HEK293 (cell line): Measurements from ENCODE around the gene PLPPR1.

ENCODE experiments used
- CTCF ChIA-PET: fragments of 350-600 bp; formaldehyde crosslinking; extraction: SDS; loops from one replicate; lab custom pipeline; 2021; ENCODE audit warnings: antibody characterized with exemption; lab: Yijun Ruan, JAX
- POLR2A ChIA-PET: fragments of 300-600 bp; formaldehyde crosslinking; extraction: SDS; loops from one replicate; lab custom pipeline; 2020; ENCODE audit warnings: antibody characterized with exemption, inconsistent platforms; lab: Yijun Ruan, JAX
- H3K27ac ChIP-seq: fragments of 200-500 bp; sonication (Bioruptor generic); 2 replicates; pipeline ENCODE4 v1.5.1; 2014; ENCODE audit warnings: low read depth, low read length, control low read depth, inconsistent platforms; ENCODE audit errors: extremely low read depth
- H3K36me3 ChIP-seq, 2 experiments: fragments of 200-500 bp in 1 of 2; sonication (Bioruptor generic) in 1 of 2; 1 replicate in 1 of 2; 2 replicates in 1 of 2; pipeline ENCODE4 v1.5.1; 2014 to 2017; ENCODE audit warnings: inconsistent platforms in 2 of 2, low read length in 2 of 2; ENCODE audit not compliant: control insufficient read depth in 2 of 2, insufficient read depth in 1 of 2
- H3K4me1 ChIP-seq: fragments of 200-500 bp; sonication (Bioruptor generic); 2 replicates; pipeline ENCODE4 v1.5.1; 2014; ENCODE audit warnings: mild to moderate bottlenecking, low read length, inconsistent platforms; ENCODE audit not compliant: control insufficient read depth, insufficient read depth
- H3K4me3 ChIP-seq: 2 replicates; pipeline ENCODE4 v1.5.1; 2011; ENCODE audit warnings: low read depth, mild to moderate bottlenecking, control low read depth, low read length, moderate library complexity
- H3K9me3 ChIP-seq: fragments of 200-500 bp; sonication (Bioruptor generic); 2 replicates; pipeline ENCODE4 v1.5.1; 2014; ENCODE audit warnings: low read depth, low read length, inconsistent platforms; ENCODE audit not compliant: control insufficient read depth, insufficient read depth
- ELK4 ChIP-seq: IDR thresholded peaks from 2 replicates; pipeline ENCODE4 v1.6.1; 2011; ENCODE audit warnings: mild to moderate bottlenecking, low read depth, low read length, borderline replicate concordance
- MEIS1 ChIP-seq: sonication (generic); formaldehyde crosslinking; IDR thresholded peaks from 2 replicates; pipeline ENCODE4 v1.8.1; 2022; ENCODE audit warnings: missing genetic modification reagents, mild to moderate bottlenecking, borderline replicate concordance
- REST ChIP-seq: fragments of 450-650 bp; formaldehyde crosslinking; IDR thresholded peaks from 2 replicates; pipeline ENCODE4 v1.5.1; 2016; ENCODE audit warnings: missing biosample characterization, missing genetic modification characterization
- SP7 ChIP-seq: fragments of 450-650 bp; formaldehyde crosslinking; IDR thresholded peaks from 2 replicates; pipeline ENCODE4 v1.5.1; 2016; ENCODE audit warnings: missing biosample characterization, missing genetic modification characterization
- TCF7L2 ChIP-seq: IDR thresholded peaks from 2 replicates; pipeline ENCODE4 v1.6.1; 2011; ENCODE audit warnings: low read depth, mild to moderate bottlenecking, inconsistent platforms, low read length, moderate library complexity, borderline replicate concordance
- TSHZ1 ChIP-seq: fragments of 450-650 bp; formaldehyde crosslinking; IDR thresholded peaks from 2 replicates; pipeline ENCODE4 v1.5.1; 2016; ENCODE audit warnings: missing biosample characterization, missing genetic modification characterization, borderline replicate concordance
- ZBTB21 ChIP-seq: fragments of 450-650 bp; formaldehyde crosslinking; IDR thresholded peaks from 2 replicates; pipeline ENCODE4 v1.5.1; 2017; ENCODE audit warnings: missing biosample characterization, missing genetic modification characterization
- ZFP69B ChIP-seq: fragments of 450-650 bp; formaldehyde crosslinking; IDR thresholded peaks from 2 replicates; pipeline ENCODE4 v1.5.1; 2016; ENCODE audit warnings: missing biosample characterization, missing genetic modification characterization
- ZNF121 ChIP-seq: fragments of 450-650 bp; formaldehyde crosslinking; IDR thresholded peaks from 2 replicates; pipeline ENCODE4 v1.5.1; 2016; ENCODE audit warnings: missing biosample characterization, missing genetic modification characterization
- ZNF175 ChIP-seq: fragments of 450-650 bp; formaldehyde crosslinking; IDR thresholded peaks from 2 replicates; pipeline ENCODE4 v1.5.1; 2016; ENCODE audit warnings: missing biosample characterization, missing genetic modification characterization
- ZNF184 ChIP-seq: fragments of 450-650 bp; IDR thresholded peaks from 2 replicates; pipeline ENCODE4 v1.5.1; 2018; ENCODE audit warnings: missing biosample characterization, mild to moderate bottlenecking, missing genetic modification characterization
- ZNF221 ChIP-seq: fragments of 450-650 bp; formaldehyde crosslinking; IDR thresholded peaks from 2 replicates; pipeline ENCODE4 v1.5.1; 2017; ENCODE audit warnings: missing biosample characterization, missing genetic modification characterization, borderline replicate concordance
- ZNF223 ChIP-seq: fragments of 450-650 bp; formaldehyde crosslinking; IDR thresholded peaks from 2 replicates; pipeline ENCODE4 v1.5.1; 2016; ENCODE audit warnings: missing biosample characterization, missing genetic modification characterization
- ZNF23 ChIP-seq: fragments of 450-650 bp; formaldehyde crosslinking; IDR thresholded peaks from 2 replicates; pipeline ENCODE4 v1.5.1; 2016; ENCODE audit warnings: missing biosample characterization, missing genetic modification characterization, borderline replicate concordance
- ZNF274 ChIP-seq, 2 experiments: fragments of 200-500 bp in 1 of 2; fragments of 450-650 bp in 1 of 2; sonication (Bioruptor generic) in 1 of 2; formaldehyde crosslinking in 1 of 2; IDR thresholded peaks; 2 replicates each; pipeline versions ENCODE4 v1.5.1 to v1.6.1; 2014 to 2016; ENCODE audit warnings: borderline replicate concordance in 1 of 2, inconsistent platforms in 1 of 2, low read length in 1 of 2, missing biosample characterization in 1 of 2, missing genetic modification characterization in 1 of 2
- ZNF366 ChIP-seq: fragments of 450-650 bp; formaldehyde crosslinking; conservative IDR thresholded peaks from 2 replicates; pipeline ENCODE4 v1.5.1; 2016; ENCODE audit warnings: missing biosample characterization, missing genetic modification characterization
- ZNF544 ChIP-seq: fragments of 450-650 bp; formaldehyde crosslinking; IDR thresholded peaks from 2 replicates; pipeline ENCODE4 v1.5.0; 2017; ENCODE audit warnings: missing biosample characterization, missing genetic modification characterization
- ZNF645 ChIP-seq: fragments of 450-650 bp; formaldehyde crosslinking; IDR thresholded peaks from 2 replicates; pipeline ENCODE4; 2016; ENCODE audit warnings: missing biosample characterization, missing genetic modification characterization
- ZNF654 ChIP-seq: fragments of 450-650 bp; formaldehyde crosslinking; IDR thresholded peaks from 2 replicates; pipeline ENCODE4 v1.5.1; 2016; ENCODE audit warnings: low read depth, missing biosample characterization, missing genetic modification characterization
- ZNF660 ChIP-seq: fragments of 450-650 bp; IDR thresholded peaks from 2 replicates; pipeline ENCODE4 v1.5.1; 2018; ENCODE audit warnings: missing biosample characterization, mild to moderate bottlenecking, missing genetic modification characterization
- ZSCAN18 ChIP-seq: fragments of 450-650 bp; formaldehyde crosslinking; IDR thresholded peaks from 2 replicates; pipeline ENCODE4 v1.5.1; 2016; ENCODE audit warnings: missing biosample characterization, missing genetic modification characterization

The PLPPR1 gene

GRCh38 chr9:101209670-101210069, 181.1 kb downstream of the PLPPR1 start:
- H3K27ac ChIP-seq: no peak overlapping the region
- CTCF ChIA-PET: no interaction called here
- H3K36me3 ChIP-seq: no peaks in the 10 kb centered on the region
- H3K9me3 ChIP-seq: no peaks in the 10 kb centered on the region
- POLR2A ChIA-PET: no interaction called here
- TF ChIP-seq ZFP69B (tag by site-specific recombination): no peak
- no peak for TF ChIP-seq ZNF121 (tag by site-specific recombination)
- TF ChIP-seq ZNF221 (tag by site-specific recombination): no peak
- TF ChIP-seq ZNF184: no peak
- TF ChIP-seq ZNF175 (tag by site-specific recombination): no peak
- no peak for TF ChIP-seq ZNF23 (tag by site-specific recombination)
- no peak for TF ChIP-seq MEIS1 (CRISPR knock-in tag)
- no peak for TF ChIP-seq ZNF660 (tag by site-specific recombination)
- TF ChIP-seq ZNF274 (IDR thresholded peaks at IDR 0.05; ENCODE audit: low read length): no peak
- TF ChIP-seq ZNF274 (tag by site-specific recombination; IDR thresholded peaks at IDR 0.05; ENCODE audit: borderline replicate concordance): no peak
- TF ChIP-seq, all 188 proteins: peak for 0
- no peak overlapping the region for H3K4me3 ChIP-seq
- no peaks in the 10 kb centered on the region for H3K4me1 ChIP-seq

- POLR2A ChIA-PET: no interaction called here
- TF ChIP-seq ZNF121 (tag by site-specific recombination): no peak
- no peak for TF ChIP-seq ELK4
- no peak for TF ChIP-seq SP7 (tag by site-specific recombination)
- TF ChIP-seq ZNF223 (tag by site-specific recombination): no peak
- no peak for TF ChIP-seq ZBTB21 (tag by site-specific recombination)
- no peak for TF ChIP-seq ZSCAN18 (tag by site-specific recombination)
- no peak for TF ChIP-seq REST
- TF ChIP-seq ZNF366 (tag by site-specific recombination): no peak
- no peak for TF ChIP-seq ZNF654 (tag by site-specific recombination)
- no peak for TF ChIP-seq ZNF544
- TF ChIP-seq ZNF645 (tag by site-specific recombination): no peak
- no peak for TF ChIP-seq TSHZ1 (tag by site-specific recombination)
- TF ChIP-seq TCF7L2: no peak
- TF ChIP-seq ZNF660 (tag by site-specific recombination): no peak
- CTCF ChIA-PET: no interaction called here
- H3K4me3 ChIP-seq: no peak overlapping the region
- H3K27ac ChIP-seq: no peak overlapping the region
- no peaks in the 10 kb centered on the region for H3K9me3 ChIP-seq
- H3K36me3 ChIP-seq: no peaks in the 10 kb centered on the region
- H3K4me1 ChIP-seq: no peaks in the 10 kb centered on the region
These were observed 184.1 kb downstream of the PLPPR1 start for GRCh38 chr9:101212661-101213060.
